WERI-Rb-1 (cell line): ENCODE measurements around the gene SHROOM3.

Source experiments
- DNase-seq: peaks from one replicate; pipeline ENCODE4 v3.0.0-alpha.2; 2020
- H3K27ac ChIP-seq: fragments of 250-450 bp; sonication (Bioruptor Pico); 2 replicates; pipeline ENCODE4 v1.5.1; 2020; ENCODE audit warnings: mild to moderate bottlenecking, moderate library complexity
- H3K27me3 ChIP-seq: fragments of 250-450 bp; sonication (Bioruptor Pico); 2 replicates; pipeline ENCODE4 v1.5.1; 2021; ENCODE audit warnings: mild to moderate bottlenecking, low read depth, moderate library complexity; ENCODE audit not compliant: insufficient read depth, severe bottlenecking
- H3K36me3 ChIP-seq: fragments of 250-450 bp; sonication (Bioruptor Pico); 2 replicates; pipeline ENCODE4 v1.5.1; 2020; ENCODE audit warnings: mild to moderate bottlenecking, moderate library complexity
- H3K4me3 ChIP-seq: 2 replicates; pipeline ENCODE4 v1.5.1; 2011; ENCODE audit warnings: low read depth, mild to moderate bottlenecking, control low read depth, low read length
- H3K9me3 ChIP-seq: fragments of 250-450 bp; sonication (Bioruptor Pico); 2 replicates; pipeline ENCODE4 v1.5.1; 2021; ENCODE audit warnings: mild to moderate bottlenecking, moderate library complexity; ENCODE audit not compliant: severe bottlenecking
- TF ChIP-seq, protein P1 (sequence below): IDR thresholded peaks from 2 replicates; pipeline ENCODE4 v1.5.1; 2011; ENCODE audit warnings: low read depth, mild to moderate bottlenecking, control low read depth, inconsistent platforms, low read length

SHROOM3 gene

DNA sequence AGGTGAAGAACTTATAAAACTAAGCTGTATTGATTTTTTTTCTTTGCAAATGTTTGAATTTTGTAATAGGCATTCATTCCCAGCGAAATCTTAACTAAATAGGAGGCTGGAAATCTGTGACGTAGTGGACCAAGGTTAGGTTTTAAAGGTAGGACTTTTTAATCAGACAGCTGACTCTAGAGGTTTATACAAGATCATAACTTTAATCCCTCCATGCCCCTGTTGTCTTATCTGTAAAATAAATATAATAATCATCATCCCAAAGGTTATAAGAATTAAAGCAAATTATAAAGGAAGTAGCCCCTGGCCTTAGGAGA, 101.3 kb downstream of the SHROOM3 start:
- TF ChIP-seq, protein P1, sequence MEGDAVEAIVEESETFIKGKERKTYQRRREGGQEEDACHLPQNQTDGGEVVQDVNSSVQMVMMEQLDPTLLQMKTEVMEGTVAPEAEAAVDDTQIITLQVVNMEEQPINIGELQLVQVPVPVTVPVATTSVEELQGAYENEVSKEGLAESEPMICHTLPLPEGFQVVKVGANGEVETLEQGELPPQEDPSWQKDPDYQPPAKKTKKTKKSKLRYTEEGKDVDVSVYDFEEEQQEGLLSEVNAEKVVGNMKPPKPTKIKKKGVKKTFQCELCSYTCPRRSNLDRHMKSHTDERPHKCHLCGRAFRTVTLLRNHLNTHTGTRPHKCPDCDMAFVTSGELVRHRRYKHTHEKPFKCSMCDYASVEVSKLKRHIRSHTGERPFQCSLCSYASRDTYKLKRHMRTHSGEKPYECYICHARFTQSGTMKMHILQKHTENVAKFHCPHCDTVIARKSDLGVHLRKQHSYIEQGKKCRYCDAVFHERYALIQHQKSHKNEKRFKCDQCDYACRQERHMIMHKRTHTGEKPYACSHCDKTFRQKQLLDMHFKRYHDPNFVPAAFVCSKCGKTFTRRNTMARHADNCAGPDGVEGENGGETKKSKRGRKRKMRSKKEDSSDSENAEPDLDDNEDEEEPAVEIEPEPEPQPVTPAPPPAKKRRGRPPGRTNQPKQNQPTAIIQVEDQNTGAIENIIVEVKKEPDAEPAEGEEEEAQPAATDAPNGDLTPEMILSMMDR = no peak
- H3K36me3 ChIP-seq = no peaks in the 10 kb centered on the region
- no peak for DNase-seq
- no peaks in the 10 kb centered on the region for H3K27me3 ChIP-seq
- H3K27ac ChIP-seq = no peak overlapping the region
- no peak overlapping the region for H3K4me3 ChIP-seq
- H3K9me3 ChIP-seq = no peaks in the 10 kb centered on the region

DNA sequence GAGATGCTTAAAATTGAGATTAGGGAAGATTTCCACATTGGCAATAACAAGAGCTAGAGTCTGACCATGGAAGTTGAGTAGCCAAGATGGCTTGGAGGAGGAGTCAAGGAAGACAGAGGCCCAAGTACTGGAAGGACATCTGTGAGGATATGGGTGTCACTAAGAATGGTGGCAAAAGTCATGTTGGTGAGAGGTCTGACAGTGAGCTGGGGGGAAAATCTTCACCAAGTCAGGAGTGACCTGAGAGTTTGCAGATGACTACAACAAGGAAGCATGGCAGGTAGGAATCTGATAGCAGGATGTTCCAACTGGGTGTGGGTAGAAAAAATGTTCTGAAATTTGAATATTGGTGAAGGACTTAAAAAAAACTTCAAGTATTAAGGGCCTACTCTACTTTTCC, 103.3 kb downstream of the SHROOM3 start:
- H3K4me3 ChIP-seq = no peak overlapping the region
- no peak for DNase-seq
- TF ChIP-seq, protein P1 = no peak
- no peaks in the 10 kb centered on the region for H3K27me3 ChIP-seq
- no peaks in the 10 kb centered on the region for H3K36me3 ChIP-seq
- H3K27ac ChIP-seq = no peak overlapping the region
- H3K9me3 ChIP-seq = no peaks in the 10 kb centered on the region

DNA sequence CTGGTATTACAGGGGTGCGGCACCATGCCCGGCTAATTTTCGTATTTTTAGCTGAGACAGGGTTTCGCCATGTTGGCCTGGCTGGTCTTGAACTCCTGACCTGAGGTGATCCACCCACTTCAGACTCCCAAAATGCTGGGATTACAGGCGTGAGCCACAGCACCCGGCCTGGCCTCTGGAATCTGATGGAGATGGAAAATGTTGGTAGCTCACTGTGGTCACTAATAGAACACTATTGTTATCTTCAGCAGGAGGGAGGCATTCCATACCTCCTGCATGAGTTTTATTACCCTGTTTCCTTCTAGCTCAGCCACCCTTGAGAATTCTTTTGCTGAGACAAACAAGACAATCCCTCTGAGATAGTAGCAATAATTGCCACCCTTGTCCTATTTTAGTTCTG, 105.0 kb downstream of the SHROOM3 start:
- Histone ChIP-seq H3K9me3 (no peaks in the 10 kb centered on the region), H3K4me3 (no peak overlapping the region), H3K27ac (no peak overlapping the region), H3K36me3 (no peaks in the 10 kb centered on the region), H3K27me3 (no peaks in the 10 kb centered on the region)
- no peak for DNase-seq
- TF ChIP-seq, protein P1 = no peak

DNA sequence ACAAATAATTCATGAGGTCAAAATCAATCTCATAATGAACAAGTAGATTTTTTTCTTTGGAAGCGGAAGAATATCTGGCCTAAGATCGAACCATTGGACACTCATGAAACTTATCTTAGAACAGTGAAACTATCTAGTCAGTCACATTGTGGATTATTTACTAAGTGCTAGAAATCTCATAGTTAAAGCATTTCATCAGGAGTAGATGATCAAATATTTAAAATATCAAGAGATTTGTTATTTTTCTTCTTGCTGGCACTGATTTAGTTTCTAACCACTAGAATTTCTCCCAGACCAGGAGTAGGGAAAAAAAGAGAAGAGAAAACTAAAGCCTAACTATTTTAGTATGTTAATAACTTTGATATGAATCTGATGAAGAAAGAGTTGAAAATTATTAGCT, 105.5 kb downstream of the SHROOM3 start:
- H3K4me3 ChIP-seq = no peak overlapping the region
- H3K27ac ChIP-seq = no peak overlapping the region
- H3K9me3 ChIP-seq = no peaks in the 10 kb centered on the region
- H3K27me3 ChIP-seq = no peaks in the 10 kb centered on the region
- TF ChIP-seq, protein P1 = no peak
- DNase-seq = no peak
- no peaks in the 10 kb centered on the region for H3K36me3 ChIP-seq

DNA sequence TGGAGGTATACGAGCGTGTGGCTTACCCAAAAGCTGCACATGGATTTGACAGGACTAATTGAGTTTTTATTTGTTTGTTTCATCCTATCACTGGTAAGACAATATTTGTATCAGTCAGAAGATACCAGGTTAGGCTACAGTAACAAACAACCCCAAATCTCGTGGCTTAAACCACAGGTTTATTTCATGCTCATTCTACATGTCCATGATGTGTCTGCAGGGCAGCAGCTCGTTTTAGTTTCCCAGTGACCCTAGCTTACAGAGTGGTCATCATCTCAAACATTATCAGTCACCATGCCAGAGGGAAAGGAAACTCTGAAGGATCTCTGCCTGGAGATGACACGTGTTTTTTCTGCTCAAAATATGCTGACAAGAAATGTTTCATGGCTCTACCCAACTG, 108.3 kb downstream of the SHROOM3 start:
- Histone ChIP-seq H3K27ac (no peak overlapping the region), H3K4me3 (no peak overlapping the region), H3K27me3 (no peaks in the 10 kb centered on the region), H3K36me3 (no peaks in the 10 kb centered on the region), H3K9me3 (no peaks in the 10 kb centered on the region)
- TF ChIP-seq, protein P1 = no peak
- no peak for DNase-seq

DNA sequence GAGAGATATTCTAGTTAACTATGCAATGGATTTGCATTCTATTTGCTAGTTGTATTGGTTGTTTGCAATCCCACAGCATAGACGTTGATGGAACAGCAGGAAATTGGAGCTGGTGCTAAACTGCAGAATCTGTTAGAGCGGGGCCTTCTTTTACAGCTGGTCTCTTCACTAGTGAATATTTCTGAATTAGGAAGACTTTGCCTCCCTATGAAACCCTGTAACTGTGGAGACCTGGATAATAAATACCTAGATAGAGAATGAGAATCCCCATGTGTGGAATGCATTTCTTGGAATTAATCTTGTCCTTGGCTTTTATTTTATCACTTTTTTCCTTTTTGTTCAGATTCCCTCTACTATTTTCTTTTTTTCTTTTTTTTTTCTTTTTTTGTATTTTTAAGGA, 109.7 kb downstream of the SHROOM3 start:
- no peak overlapping the region for H3K27ac ChIP-seq
- TF ChIP-seq, protein P1 = no peak
- no peaks in the 10 kb centered on the region for H3K9me3 ChIP-seq
- no peak for DNase-seq
- H3K4me3 ChIP-seq = no peak overlapping the region
- no peaks in the 10 kb centered on the region for H3K27me3 ChIP-seq
- H3K36me3 ChIP-seq = no peaks in the 10 kb centered on the region
